GM23338 (cell line): Measurements from ENCODE around the gene CCDC97.

ENCODE experiments used
- CREB1 ChIP-seq: fragments of 250-450 bp; sonication (Bioruptor Pico); IDR thresholded peaks from 2 replicates; pipeline ENCODE4 v1.5.0; 2020; ENCODE audit warnings: low read depth, mild to moderate bottlenecking, moderate library complexity
- CTCF ChIP-seq, 2 experiments: fragments of 200-600 bp in 1 of 2; sonication (generic) in 1 of 2; conservative IDR thresholded peaks; 2 replicates each; pipeline versions ENCODE4 v1.5.1 to v1.6.1; 2016 to 2017; ENCODE audit warnings: antibody characterized with exemption in 2 of 2, low read depth in 2 of 2, mild to moderate bottlenecking in 2 of 2, moderate library complexity in 1 of 2
- ETS1 ChIP-seq: IDR thresholded peaks from 2 replicates; pipeline ENCODE4 v1.6.1; 2016; ENCODE audit warnings: antibody characterized with exemption
- EZH2 ChIP-seq: fragments of 200-600 bp; sonication (generic); IDR thresholded peaks from one replicate; pipeline ENCODE4 v1.8.0; 2017; ENCODE audit warnings: antibody characterized with exemption, mild to moderate bottlenecking, low read depth; ENCODE audit not compliant: unreplicated experiment
- EZH2phosphoT487 ChIP-seq: fragments of 200-600 bp; sonication (generic); IDR thresholded peaks from one replicate; pipeline ENCODE4 v1.8.1; 2018; ENCODE audit warnings: antibody characterized with exemption; ENCODE audit not compliant: unreplicated experiment
- JUNB ChIP-seq: IDR thresholded peaks from one replicate; pipeline ENCODE4 v1.6.1; 2016; ENCODE audit warnings: antibody characterized with exemption; ENCODE audit not compliant: unreplicated experiment
- NANOG ChIP-seq: IDR thresholded peaks from 2 replicates; pipeline ENCODE4 v1.6.1; 2016; ENCODE audit warnings: antibody characterized with exemption, borderline replicate concordance
- POLR2AphosphoS5 ChIP-seq: IDR thresholded peaks from 2 replicates; pipeline ENCODE4 v1.6.1; 2016; ENCODE audit warnings: antibody characterized with exemption, low read depth
- REST ChIP-seq: IDR thresholded peaks from one replicate; pipeline ENCODE4 v1.6.1; 2018; ENCODE audit warnings: antibody characterized with exemption; ENCODE audit not compliant: unreplicated experiment
- STAT1 ChIP-seq: IDR thresholded peaks from one replicate; pipeline ENCODE4 v1.6.1; 2016; ENCODE audit warnings: antibody characterized with exemption; ENCODE audit not compliant: unreplicated experiment
- ZNF114 ChIP-seq: fragments of 250-450 bp; sonication (Bioruptor Pico); IDR thresholded peaks from 2 replicates; pipeline ENCODE4 v1.5.0; 2020; ENCODE audit warnings: mild to moderate bottlenecking, moderate library complexity
- ZNF331 ChIP-seq: fragments of 250-450 bp; sonication (Bioruptor Pico); IDR thresholded peaks from 2 replicates; pipeline ENCODE4 v1.5.0; 2020; ENCODE audit warnings: low read depth, mild to moderate bottlenecking, moderate library complexity
- ZNF462 ChIP-seq: fragments of 250-450 bp; sonication (Bioruptor Pico); IDR thresholded peaks from 2 replicates; pipeline ENCODE4 v1.5.0; 2020; ENCODE audit warnings: mild to moderate bottlenecking, moderate library complexity

- TF ChIP-seq CTCF (conservative IDR thresholded peaks at IDR 0.05; ENCODE audit: low read depth in 2 of 2) (no peak), EZH2phosphoT487 (no peak), EZH2 (no peak), POLR2AphosphoS5 (peak; percentile 68), ZNF114 (no peak), REST (no peak), CREB1 (CRISPR knock-in tag) (no peak), ETS1 (no peak; the same call in 1 of the 2 replicates), JUNB (no peak), ZNF462 (no peak), ZNF331 (CRISPR knock-in tag) (no peak), NANOG (no peak), STAT1 (no peak)
Measured at GRCh38 chr19:41263042-41263849, 46.7 kb upstream of the CCDC97 start.
